Left colon (tissue), 2 donors: ENCODE data around the gene NYAP2. TPM values are rescaled to one million over a fixed set of nuclear protein-coding genes. Genes with fewer than 3 reads are reported as not detected.

Experiments
- ATAC-seq: fragments of 200-7000 bp; cut with Tn5 transposase; one replicate; pipeline ENCODE4 v1.9.1; 2020; ENCODE audit warnings: mild to moderate bottlenecking, moderate library complexity
- DNase-seq, 2 donors: peaks; one replicate each; pipeline ENCODE4 v3.0.0-alpha.2; 2020
- intact Hi-C, 2 donors: fragments of 100-400 bp; cut with DNase I in 1 of 2; cut with micrococcal nuclease in 1 of 2; formaldehyde crosslinking; loops; one replicate each; pipeline versions ENCODE4 v1.11.2 to v1.14.0; 2022; cut with DNase I, micrococcal nuclease
- total RNA-seq, 2 donors: library from RNA; stranded (reverse); fragmentation: NEBNext Ultra II Directional; extraction: Animal tissue kit (Norgen Biotek cat#: 25700); gene quantifications; one replicate each; pipeline ENCODE4 v1.2.1, GENCODE V29; 2021
- donor health status: DM: no; HTN: no; CAD: no.
- donor health status: DM: yes; HTN: yes; CAD: no.

Gene NYAP2
- total RNA-seq, 2 donors from 2014 or later: not detected

GRCh38 chr2:225468131-225468530 is 68.6 kb downstream of the NYAP2 start:
- intact Hi-C loops: no loop called here
- no peak for ATAC-seq
- no peak for DNase-seq

DNA sequence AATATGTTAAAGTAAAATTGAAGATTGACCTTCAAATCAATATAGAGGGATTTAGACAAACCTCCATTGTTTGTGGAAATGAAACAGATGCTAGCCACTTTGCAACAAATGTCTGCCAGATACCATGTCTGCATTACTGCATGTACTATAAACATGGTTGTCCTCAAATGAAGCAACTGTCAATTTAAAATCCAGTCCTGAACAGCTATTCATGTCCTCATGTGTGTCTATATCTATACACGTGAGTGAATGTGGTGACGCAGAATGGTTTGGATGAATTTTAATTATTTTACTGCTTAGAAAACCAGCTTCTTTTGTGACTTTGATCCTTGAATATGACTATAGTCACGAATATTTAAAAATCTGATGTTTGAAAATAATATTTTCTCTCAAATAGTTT is 71.5 kb downstream of the NYAP2 start:
- intact Hi-C loops: no loop called here
- DNase-seq: no peak
- ATAC-seq: peak; percentile 71

GRCh38 chr2:225471482-225471881 is 72.0 kb downstream of the NYAP2 start:
- DNase-seq (no peak), ATAC-seq (peak; percentile 99)
- intact Hi-C loops: no loop called here

DNA sequence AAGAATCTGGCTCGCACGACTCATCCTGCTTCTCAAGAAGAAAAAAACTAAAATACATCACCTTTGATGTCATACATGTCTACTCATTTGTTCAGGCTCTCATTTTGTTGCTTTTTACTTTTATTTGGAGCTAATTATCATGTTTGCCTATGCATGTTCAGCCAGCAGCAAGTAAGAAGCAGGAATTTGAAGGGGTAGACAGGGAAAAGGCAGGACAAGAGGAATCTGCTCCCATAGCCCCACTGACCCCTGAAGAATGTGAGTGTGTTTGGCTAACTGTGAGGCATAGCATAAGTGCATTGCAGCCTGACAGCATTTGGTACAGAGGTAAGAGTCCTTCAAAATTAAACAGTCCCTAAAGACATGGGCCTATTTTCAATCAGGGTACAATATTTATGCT is 72.7 kb downstream of the NYAP2 start:
- DNase-seq: no peak
- no peak for ATAC-seq
- intact Hi-C loops: no loop called here

- ATAC-seq: no peak
- DNase-seq: no peak
- intact Hi-C loops: no loop called here
These were observed 79.9 kb downstream of the NYAP2 start for GRCh38 chr2:225479386-225479785.

DNA sequence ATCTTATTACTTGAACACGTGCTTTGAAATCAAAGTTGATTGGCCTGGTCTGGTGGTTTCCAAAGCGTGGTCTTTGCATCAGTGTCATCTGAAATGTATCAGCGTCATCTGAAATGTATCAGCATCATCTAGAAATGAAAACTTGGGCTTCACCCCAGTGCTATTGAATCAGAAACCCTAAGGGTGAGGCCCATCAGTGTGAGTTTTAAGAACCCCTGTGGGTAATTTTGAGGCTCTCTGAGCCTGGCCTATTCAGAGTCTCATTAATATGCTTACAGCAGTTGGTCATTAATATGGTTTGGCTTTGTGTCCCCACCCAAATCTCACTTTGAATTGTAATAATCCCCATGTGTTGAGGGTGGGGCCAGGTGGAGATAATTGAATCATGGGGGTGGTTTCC is 85.2 kb downstream of the NYAP2 start:
- ATAC-seq: no peak
- DNase-seq: no peak
- intact Hi-C loops: no loop called here

DNA sequence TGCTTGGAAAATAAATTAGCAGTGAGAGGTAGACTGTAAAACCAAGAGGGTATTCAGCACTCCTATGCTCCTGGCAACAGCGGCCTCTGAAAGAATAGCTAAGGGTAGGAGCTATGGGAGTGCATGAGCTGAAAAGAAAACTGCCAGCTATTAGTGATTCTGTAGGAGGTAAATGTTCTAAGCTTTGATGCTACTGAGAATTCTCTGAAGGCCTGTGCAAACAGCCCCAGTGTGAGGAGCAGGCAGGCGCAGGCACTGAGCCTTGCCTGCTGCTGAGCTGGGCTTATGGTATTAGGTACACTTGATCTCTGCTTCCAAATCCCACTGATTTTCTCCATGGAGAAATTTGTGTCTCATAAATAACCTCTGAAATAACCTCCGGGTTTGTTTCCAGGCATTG is 86.7 kb downstream of the NYAP2 start:
- ATAC-seq (no peak), DNase-seq (no peak)
- intact Hi-C loops: no loop called here

GRCh38 chr2:225487878-225488416 is 88.4 kb downstream of the NYAP2 start:
- intact Hi-C loops: no loop called here
- ATAC-seq (no peak), DNase-seq (no peak)

GRCh38 chr2:225488743-225489142 is 89.2 kb downstream of the NYAP2 start:
- ATAC-seq (no peak), DNase-seq (no peak)
- intact Hi-C loops: no loop called here

GRCh38 chr2:225493420-225494099 is 94.0 kb downstream of the NYAP2 start:
- DNase-seq (no peak), ATAC-seq (no peak)
- intact Hi-C loops: no loop called here

- no peak for DNase-seq
- ATAC-seq: no peak
- intact Hi-C loops: no loop called here
These were observed 94.6 kb downstream of the NYAP2 start for GRCh38 chr2:225494100-225494459.

- intact Hi-C loops: no loop called here
- ATAC-seq (no peak), DNase-seq (no peak)
These were observed 96.2 kb downstream of the NYAP2 start for GRCh38 chr2:225495706-225496105.

DNA sequence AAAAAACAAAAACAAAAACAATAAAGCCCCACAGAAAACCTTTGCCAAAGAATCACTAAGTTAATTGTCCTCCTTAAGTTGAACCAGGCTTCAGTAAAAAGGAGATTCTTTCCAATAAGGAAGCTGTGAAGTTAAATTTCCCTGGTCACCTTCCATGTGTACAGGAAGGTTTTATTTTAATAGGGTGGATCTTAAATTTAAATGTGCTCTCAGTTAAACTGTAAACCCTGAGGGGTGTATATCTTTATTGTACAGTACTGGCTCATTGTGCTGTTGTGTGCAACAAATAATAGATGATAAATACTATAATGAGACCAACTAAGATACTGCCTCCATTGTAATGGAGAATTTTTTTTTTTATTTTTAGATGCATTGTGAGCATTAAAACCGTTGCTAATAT is 97.1 kb downstream of the NYAP2 start:
- ATAC-seq (peak; percentile 82), DNase-seq (no peak)
- intact Hi-C loops: no loop called here

- DNase-seq (no peak), ATAC-seq (no peak)
- intact Hi-C loops: no loop called here
These were observed 97.7 kb downstream of the NYAP2 start for GRCh38 chr2:225497166-225497565.

DNA sequence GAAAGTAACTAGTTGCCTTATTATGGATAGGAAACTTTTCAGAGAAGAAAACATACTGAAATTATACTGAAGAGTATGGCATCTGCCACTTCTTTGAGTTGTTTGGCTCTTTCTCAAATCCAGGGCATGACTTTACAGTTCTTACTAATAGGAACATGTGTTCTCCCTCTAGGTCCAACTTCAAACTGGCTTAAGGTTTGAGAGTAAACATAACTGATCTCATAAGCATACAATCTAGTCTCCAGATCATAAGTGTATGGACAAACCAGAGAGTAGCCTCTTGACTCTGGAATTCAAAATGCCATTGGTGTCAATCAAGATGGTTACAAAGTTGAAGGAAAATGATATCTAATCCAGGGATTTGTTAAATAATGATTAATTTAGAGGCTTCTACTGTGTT is 101.5 kb downstream of the NYAP2 start:
- intact Hi-C loops: no loop called here
- DNase-seq (no peak), ATAC-seq (no peak)

DNA sequence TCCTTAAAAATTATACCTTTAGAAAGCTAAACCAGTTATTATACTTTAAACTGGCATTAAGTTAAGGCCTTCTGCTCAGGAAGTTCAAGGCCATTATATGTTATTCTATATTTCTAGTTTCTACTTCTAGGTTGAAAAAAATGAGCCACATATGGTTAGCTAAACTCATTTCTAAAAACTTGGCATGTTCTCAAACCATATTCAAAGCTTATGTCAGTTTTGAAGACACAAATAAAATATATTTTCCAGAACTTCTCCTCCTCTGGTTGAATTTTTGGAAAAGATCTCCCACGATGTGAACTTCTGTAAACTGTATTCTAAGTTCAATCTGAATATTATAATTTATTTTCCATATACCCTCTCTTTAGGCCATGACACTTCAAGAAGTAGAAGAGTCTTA is 103.5 kb downstream of the NYAP2 start:
- DNase-seq: no peak
- intact Hi-C loops: no loop called here
- no peak for ATAC-seq

DNA sequence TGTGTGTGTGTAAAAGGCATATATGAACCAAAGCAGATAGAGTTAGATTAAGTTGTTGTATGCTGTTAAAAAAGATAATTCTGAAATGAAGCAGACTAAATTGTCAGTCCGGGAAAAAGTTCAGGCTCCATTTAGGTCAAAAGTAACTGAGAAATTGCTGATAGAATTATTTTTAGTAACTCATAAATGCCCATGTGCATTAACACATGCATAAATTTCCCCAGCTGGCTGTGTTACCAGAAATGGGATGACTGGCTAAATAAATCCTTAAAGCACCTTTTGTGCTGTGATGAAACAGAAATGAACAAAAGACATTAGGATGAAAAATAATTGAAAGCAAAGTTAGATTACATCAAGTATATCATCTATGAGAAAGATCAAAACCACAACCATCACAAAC is 111.3 kb downstream of the NYAP2 start:
- DNase-seq (no peak), ATAC-seq (no peak)
- intact Hi-C loops: no loop called here

GRCh38 chr2:225512469-225512868 is 113.0 kb downstream of the NYAP2 start:
- intact Hi-C loops: no loop called here
- ATAC-seq: no peak
- no peak for DNase-seq

DNA sequence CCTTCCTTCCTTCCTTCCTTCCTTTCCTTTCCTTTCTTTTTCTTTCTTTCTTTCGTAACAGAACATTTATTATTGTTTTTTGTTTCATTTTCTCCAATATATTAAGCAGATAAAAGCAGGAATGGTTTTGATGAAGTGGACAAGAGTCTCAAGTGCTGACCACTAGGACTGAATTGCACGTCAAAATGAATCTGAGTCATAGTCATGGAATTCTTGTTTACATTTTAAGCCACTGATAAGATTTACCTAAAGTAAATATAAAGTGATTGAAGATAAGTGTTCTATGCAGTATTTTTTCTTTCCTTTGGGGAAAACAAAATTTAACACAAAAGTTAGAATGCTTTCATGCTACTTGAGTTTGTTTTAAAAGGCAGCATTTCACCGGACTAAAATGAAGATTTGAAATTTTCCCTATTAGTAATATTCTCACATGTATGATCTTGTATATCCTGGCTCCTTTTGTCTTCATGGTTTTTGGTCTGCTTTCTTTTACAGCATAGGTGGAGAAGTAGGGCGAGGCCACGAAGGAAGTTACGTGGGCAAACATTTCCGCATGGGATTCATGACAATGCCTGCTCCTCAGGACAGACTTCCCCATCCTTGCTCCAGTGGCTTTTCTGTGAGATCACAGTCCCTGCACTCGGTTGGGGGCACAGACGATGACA is 113.5 kb downstream of the NYAP2 start:
- intact Hi-C loops: no loop called here
- no peak for DNase-seq
- no peak for ATAC-seq

GRCh38 chr2:225515033-225515432 is 115.5 kb downstream of the NYAP2 start:
- intact Hi-C loops: no loop called here
- ATAC-seq (no peak), DNase-seq (no peak)
